Upper lobe of right lung (tissue), 1 donor: ENCODE data around the gene IL20. TPM values are rescaled to one million over a fixed set of nuclear protein-coding genes. Genes with fewer than 3 reads are reported as not detected.
A peak's percentile ranks its signal among the peaks of the same experiment; 100 is the strongest.

ENCODE experiments used
- ATAC-seq: fragments of 200-7000 bp; cut with Tn5 transposase; one replicate; pipeline ENCODE4 v1.9.1; 2020; ENCODE audit warnings: mild to moderate bottlenecking, moderate library complexity
- DNase-seq: peaks from one replicate; pipeline ENCODE4 v3.0.0-alpha.2; 2020
- H3K27ac ChIP-seq: fragments of 200-600 bp; one replicate; pipeline ENCODE4 v1.8.0; 2022
- H3K27me3 ChIP-seq: fragments of 200-600 bp; one replicate; pipeline ENCODE4 v1.8.0; 2022; ENCODE audit warnings: mild to moderate bottlenecking
- H3K36me3 ChIP-seq: fragments of 200-600 bp; one replicate; pipeline ENCODE4 v1.8.0; 2022
- H3K4me1 ChIP-seq: fragments of 200-600 bp; one replicate; pipeline ENCODE4 v1.8.0; 2022
- H3K4me3 ChIP-seq: fragments of 200-600 bp; one replicate; pipeline ENCODE4 v1.8.0; 2022; ENCODE audit warnings: mild to moderate bottlenecking
- H3K9me3 ChIP-seq: fragments of 200-600 bp; one replicate; pipeline ENCODE4 v1.8.0; 2022
- intact Hi-C: fragments of 100-400 bp; cut with DNase I; formaldehyde crosslinking; loops from one replicate; pipeline ENCODE4 v1.11.0; 2022
- total RNA-seq: library from RNA; stranded (reverse); fragmentation: NEBNext Ultra II Directional; extraction: Animal tissue kit (Norgen Biotek cat#: 25700); gene quantifications from one replicate; pipeline ENCODE4 v1.2.1, GENCODE V29; 2021
- TF ChIP-seq, protein P1 (sequence below): fragments of 200-600 bp; IDR thresholded peaks from one replicate; pipeline ENCODE4 v1.8.0; 2022; ENCODE audit warnings: antibody characterized with exemption
- donor health status: DM: no; HTN: yes; CAD: no; lungs with severe emphysema.

Gene IL20
- total RNA-seq, 1 donor from 2014 or later, result not detected

- ATAC-seq, result no peak
- TF ChIP-seq, protein P1, sequence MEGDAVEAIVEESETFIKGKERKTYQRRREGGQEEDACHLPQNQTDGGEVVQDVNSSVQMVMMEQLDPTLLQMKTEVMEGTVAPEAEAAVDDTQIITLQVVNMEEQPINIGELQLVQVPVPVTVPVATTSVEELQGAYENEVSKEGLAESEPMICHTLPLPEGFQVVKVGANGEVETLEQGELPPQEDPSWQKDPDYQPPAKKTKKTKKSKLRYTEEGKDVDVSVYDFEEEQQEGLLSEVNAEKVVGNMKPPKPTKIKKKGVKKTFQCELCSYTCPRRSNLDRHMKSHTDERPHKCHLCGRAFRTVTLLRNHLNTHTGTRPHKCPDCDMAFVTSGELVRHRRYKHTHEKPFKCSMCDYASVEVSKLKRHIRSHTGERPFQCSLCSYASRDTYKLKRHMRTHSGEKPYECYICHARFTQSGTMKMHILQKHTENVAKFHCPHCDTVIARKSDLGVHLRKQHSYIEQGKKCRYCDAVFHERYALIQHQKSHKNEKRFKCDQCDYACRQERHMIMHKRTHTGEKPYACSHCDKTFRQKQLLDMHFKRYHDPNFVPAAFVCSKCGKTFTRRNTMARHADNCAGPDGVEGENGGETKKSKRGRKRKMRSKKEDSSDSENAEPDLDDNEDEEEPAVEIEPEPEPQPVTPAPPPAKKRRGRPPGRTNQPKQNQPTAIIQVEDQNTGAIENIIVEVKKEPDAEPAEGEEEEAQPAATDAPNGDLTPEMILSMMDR, result no peak
- Histone ChIP-seq H3K27ac (no peak overlapping the region), H3K9me3 (no peaks in the 10 kb centered on the region), H3K4me1 (peaks cover 23% of the 10 kb centered on the region), H3K36me3 (no peaks in the 10 kb centered on the region), H3K4me3 (no peak overlapping the region), H3K27me3 (no peaks in the 10 kb centered on the region)
- intact Hi-C loops, result no loop called here
- DNase-seq, result no peak
Observed at GRCh38 chr1:206886831-206887230, 21.4 kb downstream of the IL20 start.

DNA sequence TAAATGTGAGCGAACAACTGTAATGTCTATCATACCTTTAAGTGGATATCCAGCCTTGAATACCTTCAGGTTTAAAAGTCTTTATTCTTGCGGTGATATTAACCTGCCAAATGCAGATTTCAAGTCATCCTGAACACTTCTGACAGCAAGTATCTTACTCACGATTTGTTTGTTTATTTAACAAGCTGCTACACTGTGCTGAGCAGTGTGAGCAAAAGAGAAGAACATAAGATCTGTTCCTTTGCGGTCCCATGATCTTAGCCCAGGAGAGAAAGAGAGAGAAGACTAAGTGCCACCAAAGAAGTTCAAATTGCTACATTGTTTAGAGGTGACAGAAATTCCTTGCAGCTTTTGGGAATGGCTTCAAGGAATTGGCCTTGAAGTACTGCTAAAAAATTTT, 22.3 kb downstream of the IL20 start:
- TF ChIP-seq, protein P1, result no peak
- Histone ChIP-seq H3K9me3 (no peaks in the 10 kb centered on the region), H3K27ac (no peak overlapping the region), H3K27me3 (no peaks in the 10 kb centered on the region), H3K4me1 (peaks cover 24% of the 10 kb centered on the region), H3K4me3 (no peak overlapping the region), H3K36me3 (no peaks in the 10 kb centered on the region)
- intact Hi-C loops, result no loop called here
- DNase-seq (no peak), ATAC-seq (no peak)

GRCh38 chr1:206890125-206891060, 25.0 kb downstream of the IL20 start:
- TF ChIP-seq, protein P1, result no peak
- DNase-seq (no peak), ATAC-seq (peak; percentile 63)
- no peaks in the 10 kb centered on the region for H3K9me3 ChIP-seq
- intact Hi-C loops, result no loop called here
- H3K27me3 ChIP-seq, result no peaks in the 10 kb centered on the region
- H3K4me3 ChIP-seq, result no peak overlapping the region
- H3K27ac ChIP-seq, result no peak overlapping the region
- no peaks in the 10 kb centered on the region for H3K36me3 ChIP-seq
- peaks cover 29% of the 10 kb centered on the region for H3K4me1 ChIP-seq

DNA sequence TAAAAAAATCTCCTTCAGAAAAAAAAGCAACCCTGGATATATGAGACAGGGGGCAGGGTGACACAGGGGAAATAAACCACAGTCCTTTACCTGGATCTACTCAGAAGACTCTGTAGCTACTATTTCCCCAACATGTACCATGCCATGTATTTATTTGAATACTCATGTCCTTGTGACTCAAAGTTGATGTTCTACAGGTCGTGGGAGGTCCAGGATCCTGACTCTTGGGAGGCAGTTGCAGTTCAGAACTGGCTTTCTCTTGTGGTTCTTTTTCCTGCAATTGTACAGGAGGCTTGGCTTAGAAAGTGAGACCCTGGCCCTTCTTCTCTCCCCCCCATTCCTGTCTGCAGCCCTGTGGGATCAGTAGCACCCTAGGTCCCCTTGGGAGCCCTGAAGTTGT, 26.0 kb downstream of the IL20 start:
- Histone ChIP-seq H3K4me3 (no peak overlapping the region), H3K27me3 (no peaks in the 10 kb centered on the region), H3K36me3 (no peaks in the 10 kb centered on the region), H3K27ac (no peak overlapping the region), H3K9me3 (no peaks in the 10 kb centered on the region), H3K4me1 (peaks cover 38% of the 10 kb centered on the region)
- TF ChIP-seq, protein P1, result no peak
- no peak for ATAC-seq
- intact Hi-C loops, result no loop called here
- no peak for DNase-seq

DNA sequence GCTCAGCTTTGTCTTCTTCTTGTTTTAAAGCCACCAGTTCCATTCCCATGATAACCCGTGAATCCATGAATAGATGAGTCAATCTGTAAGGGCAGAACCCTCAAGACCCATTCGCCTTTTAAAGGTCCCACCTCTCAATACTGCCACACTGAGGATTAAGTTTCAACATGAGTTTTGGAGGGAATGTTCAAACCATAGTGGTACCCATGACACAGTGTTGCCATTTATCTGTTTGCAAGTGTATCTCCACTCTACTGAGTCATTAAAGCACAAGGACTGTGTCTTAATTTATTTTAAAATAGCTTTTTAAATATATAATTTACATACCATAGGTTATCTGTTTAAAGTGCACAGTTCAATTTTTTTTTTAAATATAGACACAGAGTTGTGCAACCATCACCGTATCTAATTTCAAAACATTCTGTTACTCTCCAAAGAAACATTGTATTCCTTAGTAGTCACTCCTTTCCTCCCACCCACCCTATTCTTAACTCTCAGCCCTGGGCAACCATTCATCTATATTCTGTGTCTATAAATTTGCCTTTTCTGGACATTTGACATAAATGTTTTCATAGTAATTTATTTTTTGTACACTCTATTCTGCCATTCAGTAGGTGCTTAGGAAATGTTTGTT, 27.0 kb downstream of the IL20 start:
- ATAC-seq (no peak), DNase-seq (no peak)
- no peaks in the 10 kb centered on the region for H3K9me3 ChIP-seq
- TF ChIP-seq, protein P1, result no peak
- no peak overlapping the region for H3K27ac ChIP-seq
- no peaks in the 10 kb centered on the region for H3K27me3 ChIP-seq
- intact Hi-C loops, result no loop called here
- H3K36me3 ChIP-seq, result no peaks in the 10 kb centered on the region
- H3K4me3 ChIP-seq, result no peak overlapping the region
- H3K4me1 ChIP-seq, result peaks cover 39% of the 10 kb centered on the region
